ENCODE data around the gene GSX2.

DNA sequence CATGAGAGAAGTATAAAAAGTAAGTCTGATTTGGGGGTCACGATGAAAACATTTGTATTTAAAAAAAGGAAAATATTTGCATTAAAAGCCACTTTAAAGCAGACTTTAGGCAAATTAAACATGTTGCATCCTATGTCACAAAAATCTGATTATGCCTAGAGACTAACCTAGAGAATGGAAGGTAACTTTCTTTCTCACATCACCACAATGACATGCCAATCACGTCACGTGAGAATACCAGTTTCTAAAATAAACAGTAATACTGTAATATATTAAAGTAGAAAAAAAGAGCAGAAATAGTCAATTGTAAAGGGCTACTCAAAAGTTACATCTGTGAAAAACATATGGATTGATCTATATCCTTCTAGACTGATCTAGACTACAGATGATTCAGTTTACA lies 38.9 kb upstream of the GSX2 start:
- TF ChIP-seq, protein P1, sequence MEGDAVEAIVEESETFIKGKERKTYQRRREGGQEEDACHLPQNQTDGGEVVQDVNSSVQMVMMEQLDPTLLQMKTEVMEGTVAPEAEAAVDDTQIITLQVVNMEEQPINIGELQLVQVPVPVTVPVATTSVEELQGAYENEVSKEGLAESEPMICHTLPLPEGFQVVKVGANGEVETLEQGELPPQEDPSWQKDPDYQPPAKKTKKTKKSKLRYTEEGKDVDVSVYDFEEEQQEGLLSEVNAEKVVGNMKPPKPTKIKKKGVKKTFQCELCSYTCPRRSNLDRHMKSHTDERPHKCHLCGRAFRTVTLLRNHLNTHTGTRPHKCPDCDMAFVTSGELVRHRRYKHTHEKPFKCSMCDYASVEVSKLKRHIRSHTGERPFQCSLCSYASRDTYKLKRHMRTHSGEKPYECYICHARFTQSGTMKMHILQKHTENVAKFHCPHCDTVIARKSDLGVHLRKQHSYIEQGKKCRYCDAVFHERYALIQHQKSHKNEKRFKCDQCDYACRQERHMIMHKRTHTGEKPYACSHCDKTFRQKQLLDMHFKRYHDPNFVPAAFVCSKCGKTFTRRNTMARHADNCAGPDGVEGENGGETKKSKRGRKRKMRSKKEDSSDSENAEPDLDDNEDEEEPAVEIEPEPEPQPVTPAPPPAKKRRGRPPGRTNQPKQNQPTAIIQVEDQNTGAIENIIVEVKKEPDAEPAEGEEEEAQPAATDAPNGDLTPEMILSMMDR (conservative IDR thresholded peaks at IDR 0.05; ENCODE audit: low read depth, low read length): no peak
- no peak for TF ChIP-seq CHD1 (IDR thresholded peaks at IDR 0.05; ENCODE audit: low read depth, low read length)
- no peak for TF ChIP-seq CEBPB (IDR thresholded peaks at IDR 0.05; ENCODE audit: low read depth, low read length)
- TF ChIP-seq, protein P2, sequence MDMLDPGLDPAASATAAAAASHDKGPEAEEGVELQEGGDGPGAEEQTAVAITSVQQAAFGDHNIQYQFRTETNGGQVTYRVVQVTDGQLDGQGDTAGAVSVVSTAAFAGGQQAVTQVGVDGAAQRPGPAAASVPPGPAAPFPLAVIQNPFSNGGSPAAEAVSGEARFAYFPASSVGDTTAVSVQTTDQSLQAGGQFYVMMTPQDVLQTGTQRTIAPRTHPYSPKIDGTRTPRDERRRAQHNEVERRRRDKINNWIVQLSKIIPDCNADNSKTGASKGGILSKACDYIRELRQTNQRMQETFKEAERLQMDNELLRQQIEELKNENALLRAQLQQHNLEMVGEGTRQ (IDR thresholded peaks at IDR 0.05; ENCODE audit: low read depth, low read length): no peak
- TF ChIP-seq POLR2A (IDR thresholded peaks at IDR 0.05; ENCODE audit: low read depth, low read length): no peak
- TF ChIP-seq RFX5 (IDR thresholded peaks at IDR 0.05; ENCODE audit: low read depth, low read length): no peak

Data from IMR-90 (cell line).